GM12864 (cell line): ENCODE results near the gene ANKRD44.
"Not testable (repeated sequence)": the region's sequence is repeated elsewhere in the genome, so short reads cannot be mapped to it uniquely, and the experiment has no call there.

ENCODE experiments used
- DNase-seq: peaks from one replicate; pipeline ENCODE4 v3.0.0-alpha.2; 2011; ENCODE audit warnings: low read depth
- H3K4me3 ChIP-seq: 2 replicates; pipeline ENCODE4 v1.5.1; 2011; ENCODE audit warnings: mild to moderate bottlenecking, low read depth, low read length, control low read depth
- CTCF ChIP-seq: IDR thresholded peaks from 2 replicates; pipeline ENCODE4 v1.5.1; 2011; ENCODE audit warnings: low read depth, mild to moderate bottlenecking, moderate library complexity, low read length, control low read depth, inconsistent platforms; ENCODE audit errors: missing control alignments

ANKRD44 gene

DNA sequence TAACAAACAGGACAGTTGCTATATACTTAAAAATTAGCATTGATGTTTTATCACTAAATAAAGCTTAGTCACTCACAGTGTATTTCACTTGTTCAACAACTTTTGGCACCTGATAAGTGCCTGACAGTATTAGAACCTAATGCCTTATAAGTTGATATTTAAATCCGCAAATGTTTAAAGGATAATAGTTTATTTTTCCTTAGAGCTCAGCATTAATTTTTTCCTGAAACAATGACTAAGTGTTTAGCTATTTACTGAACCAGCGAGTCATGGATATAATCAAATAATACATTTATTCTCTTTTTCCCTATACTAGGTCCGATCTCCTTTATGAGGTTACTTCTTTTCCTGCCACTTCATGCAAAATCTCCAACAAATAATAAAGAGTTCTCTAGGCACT is 238.0 kb downstream of the ANKRD44 start:
- no peak for TF ChIP-seq CTCF
- no peak for DNase-seq
- no peak overlapping the region for H3K4me3 ChIP-seq

- no peak overlapping the region for H3K4me3 ChIP-seq
- TF ChIP-seq CTCF, result no peak
- no peak for DNase-seq
These were observed 238.7 kb downstream of the ANKRD44 start for GRCh38 chr2:197071790-197072436.

DNA sequence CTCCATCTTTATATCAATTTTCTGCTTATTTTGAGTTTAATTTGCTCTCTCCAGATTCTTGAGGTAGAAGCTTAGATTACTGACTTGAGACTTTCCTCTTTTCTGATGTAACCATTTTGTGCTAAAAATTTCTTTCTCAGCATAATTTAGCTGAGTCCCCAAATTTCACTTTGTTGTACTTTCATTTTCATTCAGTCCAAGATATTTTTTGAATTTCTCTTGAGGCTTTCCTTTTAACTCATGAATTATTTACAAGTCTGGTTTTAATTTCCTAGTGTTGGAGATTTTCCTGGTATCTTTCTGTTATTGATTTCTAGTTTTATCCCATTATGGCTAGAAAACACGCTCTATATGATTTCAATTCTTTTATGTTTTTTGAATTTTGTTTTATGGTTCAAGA is 239.4 kb downstream of the ANKRD44 start:
- no peak overlapping the region for H3K4me3 ChIP-seq
- no peak for TF ChIP-seq CTCF
- no peak for DNase-seq

- DNase-seq, result no peak
- no peak overlapping the region for H3K4me3 ChIP-seq
- TF ChIP-seq CTCF, result no peak
These were observed 240.6 kb downstream of the ANKRD44 start for GRCh38 chr2:197069958-197070357.

DNA sequence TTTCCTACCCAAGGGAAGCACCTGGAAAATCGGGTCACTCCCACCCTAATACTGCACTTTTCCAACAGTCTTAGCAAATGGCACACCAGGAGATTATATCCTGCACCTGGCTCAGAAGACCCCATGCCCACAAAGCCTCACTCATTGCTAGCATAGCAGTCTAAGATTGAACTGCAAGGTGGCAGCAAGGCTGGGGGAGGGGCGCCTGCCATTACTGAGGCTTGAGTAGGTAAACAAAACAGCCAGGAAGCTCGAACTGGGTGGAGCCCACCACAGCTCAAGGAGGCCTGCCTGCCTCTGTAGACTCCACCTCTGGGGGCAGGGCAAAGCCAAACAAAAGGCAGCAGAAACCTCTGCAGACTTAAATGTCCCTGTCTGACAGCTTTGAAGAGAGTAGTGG is 248.0 kb downstream of the ANKRD44 start:
- not testable (repeated sequence) for DNase-seq, H3K4me3 ChIP-seq

GRCh38 chr2:197059477-197059876 is 251.1 kb downstream of the ANKRD44 start:
- no peak for DNase-seq
- no peak for TF ChIP-seq CTCF
- no peak overlapping the region for H3K4me3 ChIP-seq

- H3K4me3 ChIP-seq, result no peak overlapping the region
- TF ChIP-seq CTCF, result no peak
- no peak for DNase-seq
These were observed 251.7 kb downstream of the ANKRD44 start for GRCh38 chr2:197058777-197059300.
